MM.1S (cell line): ENCODE measurements around the gene ACOT4.

Source experiments
- DNase-seq: peaks from one replicate; pipeline ENCODE4 v3.0.0-alpha.2; 2015
- H2AFZ ChIP-seq: fragments of 300-600 bp; sonication (generic); 2 replicates; pipeline ENCODE4 v1.6.0; 2016; ENCODE audit warnings: antibody characterized with exemption, low read length
- H3F3A ChIP-seq: fragments of 300-600 bp; sonication (generic); 2 replicates; pipeline ENCODE4 v1.6.1; 2016; ENCODE audit warnings: mild to moderate bottlenecking, antibody characterized with exemption, low read length, moderate library complexity, mixed read lengths; ENCODE audit not compliant: insufficient read depth
- H3K27ac ChIP-seq: fragments of 300-600 bp; sonication (generic); 2 replicates; pipeline ENCODE4 v1.5.1; 2016; ENCODE audit warnings: mild to moderate bottlenecking, low read length
- H3K27me3 ChIP-seq: fragments of 300-600 bp; sonication (generic); replicated peaks from 2 replicates; pipeline ENCODE4 v1.6.0; 2016; ENCODE audit warnings: low read length; ENCODE audit not compliant: insufficient read depth
- H3K36me3 ChIP-seq: fragments of 300-600 bp; sonication (generic); replicated peaks from 2 replicates; pipeline ENCODE4 v1.6.1; 2016; ENCODE audit warnings: mild to moderate bottlenecking, low read length, mixed read lengths; ENCODE audit not compliant: insufficient read depth
- H3K4me1 ChIP-seq: fragments of 300-600 bp; sonication (generic); 2 replicates; pipeline ENCODE4 v1.6.1; 2016; ENCODE audit warnings: low read length, mixed read lengths
- H3K4me2 ChIP-seq: fragments of 300-600 bp; sonication (generic); 2 replicates; pipeline ENCODE4 v1.6.0; 2016; ENCODE audit warnings: low read depth, low read length
- H3K4me3 ChIP-seq: fragments of 300-600 bp; sonication (generic); 2 replicates; pipeline ENCODE4 v1.5.1; 2016; ENCODE audit warnings: low read length, mixed read lengths
- H3K79me2 ChIP-seq: fragments of 300-600 bp; sonication (generic); 2 replicates; pipeline ENCODE4 v1.6.1; 2016; ENCODE audit warnings: mixed run types, low read length, mixed read lengths
- H3K9ac ChIP-seq: fragments of 300-600 bp; sonication (generic); 2 replicates; pipeline ENCODE4 v1.6.1; 2016; ENCODE audit warnings: low read length, mixed read lengths
- H3K9me2 ChIP-seq: fragments of 300-600 bp; sonication (generic); replicated peaks from 2 replicates; pipeline ENCODE4 v1.6.1; 2016; ENCODE audit warnings: mild to moderate bottlenecking, low read length, mixed read lengths; ENCODE audit not compliant: insufficient read depth
- H3K9me3 ChIP-seq: fragments of 300-600 bp; sonication (generic); replicated peaks from 2 replicates; pipeline ENCODE4 v1.6.1; 2016; ENCODE audit warnings: mild to moderate bottlenecking, low read length, mixed read lengths; ENCODE audit not compliant: insufficient read depth
- H4K20me1 ChIP-seq: fragments of 300-600 bp; sonication (generic); 2 replicates; pipeline ENCODE4 v1.6.1; 2016; ENCODE audit warnings: mild to moderate bottlenecking, low read length, moderate library complexity, mixed read lengths; ENCODE audit not compliant: insufficient read depth
- CTCF ChIP-seq: fragments of 300-600 bp; sonication (generic); IDR thresholded peaks from 2 replicates; pipeline ENCODE4 v1.5.1; 2016; ENCODE audit warnings: antibody characterized with exemption, low read length, mixed read lengths
- EZH2 ChIP-seq: fragments of 300-600 bp; sonication (generic); optimal IDR thresholded peaks from 2 replicates; pipeline ENCODE3; 2017; ENCODE audit warnings: low read depth, mild to moderate bottlenecking, antibody characterized with exemption, low read length, mixed read lengths
- EZH2phosphoT487 ChIP-seq: fragments of 300-600 bp; sonication (generic); IDR thresholded peaks from 2 replicates; pipeline ENCODE4 v1.6.1; 2018; ENCODE audit warnings: antibody characterized with exemption, low read length

The ACOT4 gene

DNA sequence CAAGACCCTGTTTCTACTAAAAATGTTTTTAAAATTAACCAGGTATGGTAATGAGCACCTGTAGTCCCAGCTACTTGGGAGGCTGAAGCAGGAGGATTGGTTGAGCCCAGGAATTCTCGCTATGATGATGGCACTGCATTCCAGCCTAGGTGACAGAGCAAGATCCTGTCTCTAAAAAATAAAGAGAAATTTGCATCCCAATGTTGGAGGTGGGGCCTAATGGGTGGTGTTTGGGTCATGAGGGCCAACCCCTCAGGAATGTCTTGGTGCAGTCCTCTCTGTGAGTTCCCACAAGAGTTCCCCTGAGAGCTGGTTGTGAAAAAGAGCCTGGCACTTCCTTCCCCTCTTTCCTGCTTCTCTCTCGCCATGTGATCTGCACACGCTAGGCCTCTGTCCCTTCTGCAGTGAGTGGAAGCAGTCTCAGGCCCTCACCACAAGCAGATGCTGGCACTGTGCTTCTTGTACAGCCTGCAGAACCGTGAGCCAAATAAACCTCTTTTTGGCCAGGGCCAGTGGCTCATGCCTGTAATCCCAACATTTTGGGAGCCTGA is 31.9 kb downstream of the ACOT4 start:
- H3K27me3 ChIP-seq: no peaks in the 10 kb centered on the region

GRCh38 chr14:73625706-73626105 is 34.0 kb downstream of the ACOT4 start:
- Histone ChIP-seq H2AFZ (no peak overlapping the region), H3K36me3 (no peaks in the 10 kb centered on the region), H3K9me2 (no peaks in the 10 kb centered on the region), H3K4me1 (no peaks in the 10 kb centered on the region), H3K27ac (no peak overlapping the region), H3K9me3 (no peaks in the 10 kb centered on the region), H3K27me3 (no peaks in the 10 kb centered on the region), H3K79me2 (no peaks in the 10 kb centered on the region), H3K4me3 (no peak overlapping the region), H3K9ac (no peak overlapping the region), H3K4me2 (no peak overlapping the region), H3F3A (no peaks in the 10 kb centered on the region), H4K20me1 (no peaks in the 10 kb centered on the region)
- TF ChIP-seq EZH2 (no peak), EZH2phosphoT487 (no peak), CTCF (no peak)
- DNase-seq: no peak

More for the DNA sequence above, 31.9 kb downstream of the ACOT4 start:
- Histone ChIP-seq H3K36me3 (no peaks in the 10 kb centered on the region), H3K4me3 (no peak overlapping the region), H3K9me3 (no peaks in the 10 kb centered on the region), H3K27ac (no peak overlapping the region), H3K9me2 (no peaks in the 10 kb centered on the region), H2AFZ (no peak overlapping the region), H3F3A (no peaks in the 10 kb centered on the region), H3K79me2 (no peaks in the 10 kb centered on the region), H3K9ac (no peak overlapping the region), H3K4me1 (no peaks in the 10 kb centered on the region), H4K20me1 (no peaks in the 10 kb centered on the region), H3K4me2 (no peak overlapping the region)
- TF ChIP-seq EZH2 (no peak), CTCF (no peak), EZH2phosphoT487 (no peak)
- DNase-seq: no peak

- H3K4me2 ChIP-seq: no peak overlapping the region
- H3F3A ChIP-seq: no peaks in the 10 kb centered on the region
- H4K20me1 ChIP-seq: no peaks in the 10 kb centered on the region
- H3K9ac ChIP-seq: no peak overlapping the region
- H3K4me3 ChIP-seq: no peak overlapping the region
- no peaks in the 10 kb centered on the region for H3K36me3 ChIP-seq
- no peaks in the 10 kb centered on the region for H3K79me2 ChIP-seq
- DNase-seq: no peak
- H3K4me1 ChIP-seq: no peaks in the 10 kb centered on the region
- no peak overlapping the region for H3K27ac ChIP-seq
- no peaks in the 10 kb centered on the region for H3K9me3 ChIP-seq
- H2AFZ ChIP-seq: no peak overlapping the region
- TF ChIP-seq CTCF (no peak), EZH2 (no peak), EZH2phosphoT487 (no peak)
- no peaks in the 10 kb centered on the region for H3K9me2 ChIP-seq
- H3K27me3 ChIP-seq: no peaks in the 10 kb centered on the region
These were observed 35.5 kb downstream of the ACOT4 start for GRCh38 chr14:73627151-73627558.
